Kidney (tissue), 14 donors: Measurements from ENCODE around the gene C1orf198. TPM values are rescaled to one million over a fixed set of nuclear protein-coding genes. Genes with fewer than 3 reads are reported as not detected.

Experiments
- DNase-seq, 5 donors: peaks; one replicate each; pipeline ENCODE4 v3.0.0-alpha.2; 2013 to 2020
- FAIRE-seq: peaks from 2 replicates; lab custom pipeline; 2012; peaks lifted over from hg19 to GRCh38; lab: Jason Lieb, UNC
- H3K27ac ChIP-seq, 2 donors: one replicate each; pipeline ENCODE4 v1.7.0; 2013; ENCODE audit warnings: low read depth in 2 of 2, low read length in 2 of 2, inconsistent platforms in 1 of 2
- H3K27me3 ChIP-seq: one replicate; pipeline ENCODE4 v1.7.1; 2013; ENCODE audit warnings: low read length, inconsistent platforms; ENCODE audit not compliant: control insufficient read depth, insufficient read depth
- H3K36me3 ChIP-seq, 3 donors: one replicate each; pipeline versions ENCODE4 v1.7.0 to v1.7.1; 2013; ENCODE audit warnings: low read length in 3 of 3, control low read depth in 1 of 3, inconsistent platforms in 1 of 3; ENCODE audit not compliant: insufficient read depth in 3 of 3, control insufficient read depth in 2 of 3
- H3K4me1 ChIP-seq, 3 donors: one replicate each; pipeline versions ENCODE4 v1.7.0 to v1.7.1; 2013; ENCODE audit warnings: low read length in 3 of 3, inconsistent platforms in 1 of 3, low read depth in 1 of 3; ENCODE audit not compliant: control insufficient read depth in 2 of 3, insufficient read depth in 2 of 3
- H3K4me3 ChIP-seq, 3 donors: one replicate each; pipeline versions ENCODE4 v1.7.0 to v1.8.1; 2013; ENCODE audit warnings: low read length in 3 of 3, control low read depth in 1 of 3, inconsistent platforms in 1 of 3
- H3K9ac ChIP-seq, 3 donors: one replicate each; pipeline versions ENCODE4 v1.7.0 to v1.7.1; 2013; ENCODE audit warnings: low read length in 3 of 3, control low read depth in 1 of 3, inconsistent platforms in 1 of 3
- H3K9me3 ChIP-seq, 3 donors: one replicate each; pipeline versions ENCODE4 v1.7.0 to v1.7.1; 2013; ENCODE audit warnings: low read length in 3 of 3, control low read depth in 1 of 3, inconsistent platforms in 1 of 3; ENCODE audit not compliant: control insufficient read depth in 2 of 3, insufficient read depth in 1 of 3
- intact Hi-C: fragments of 100-400 bp; cut with DNase I; formaldehyde crosslinking; loops from one replicate; pipeline ENCODE4 v1.11.1; 2022
- polyA plus RNA-seq: library from polyadenylated mRNA; stranded (reverse); fragments of 350-450 nt; fragmentation: Illumina TruSeq; extraction: RNeasy Lipid Tissue Mini Kit (QIAGEN cat#74804); gene quantifications from one replicate; pipeline ENCODE4 v1.2.3, GENCODE V29; 2014; ENCODE audit warnings: low read depth, low replicate concordance; ENCODE audit not compliant: insufficient read depth
- total RNA-seq: library from RNA; stranded (reverse); fragmentation: NEBNext Ultra II Directional; extraction: Animal tissue kit (Norgen Biotek cat#: 25700); gene quantifications from one replicate; pipeline ENCODE4 v1.2.1, GENCODE V29; 2021
- TF ChIP-seq, protein P1 (sequence below): IDR thresholded peaks from 3 replicates; pipeline ENCODE4 v1.5.1; 2012; ENCODE audit warnings: mild to moderate bottlenecking, moderate library complexity, borderline replicate concordance; ENCODE audit not compliant: insufficient read depth; ENCODE audit errors: extremely low read depth
- donor health status: control.
- donor health status: control.
- donor health status: control.
- donor health status: control.
- donor health status: control.
- donor health status: DM: yes; HTN: yes; CAD: no.
- donor health status: Normal renal cell carcinoma (clear cell type).

Gene C1orf198
- total and polyA plus RNA-seq, 2 donors from 2014 or later, result 15.4 to 45.3 TPM

DNA sequence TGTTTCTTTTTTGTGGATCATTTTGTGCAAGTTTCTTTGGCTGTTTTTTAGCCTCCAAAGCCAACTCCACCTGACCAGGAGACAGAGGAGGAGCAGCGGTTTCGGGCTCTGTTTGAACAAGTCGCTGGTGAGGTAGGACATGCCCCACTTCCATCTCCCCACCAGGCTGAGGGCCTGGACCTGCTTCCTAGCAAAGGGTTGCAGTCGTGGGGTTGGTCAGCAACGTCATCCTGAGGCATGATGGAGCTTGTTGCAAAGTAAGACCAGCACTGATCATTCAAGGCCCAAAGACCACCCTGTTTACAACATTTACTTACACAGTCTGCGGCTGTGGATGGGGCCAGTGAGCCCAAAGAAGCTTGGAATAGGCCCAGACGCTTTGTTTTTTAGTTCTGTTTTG is 80.8 kb downstream of the C1orf198 start:
- FAIRE-seq (no peak), DNase-seq (no peak)
- no peaks in the 10 kb centered on the region for H3K9me3 ChIP-seq
- H3K36me3 ChIP-seq, result no peaks in the 10 kb centered on the region
- no peak overlapping the region for H3K27ac ChIP-seq
- H3K9ac ChIP-seq, result no peak overlapping the region
- TF ChIP-seq, protein P1, sequence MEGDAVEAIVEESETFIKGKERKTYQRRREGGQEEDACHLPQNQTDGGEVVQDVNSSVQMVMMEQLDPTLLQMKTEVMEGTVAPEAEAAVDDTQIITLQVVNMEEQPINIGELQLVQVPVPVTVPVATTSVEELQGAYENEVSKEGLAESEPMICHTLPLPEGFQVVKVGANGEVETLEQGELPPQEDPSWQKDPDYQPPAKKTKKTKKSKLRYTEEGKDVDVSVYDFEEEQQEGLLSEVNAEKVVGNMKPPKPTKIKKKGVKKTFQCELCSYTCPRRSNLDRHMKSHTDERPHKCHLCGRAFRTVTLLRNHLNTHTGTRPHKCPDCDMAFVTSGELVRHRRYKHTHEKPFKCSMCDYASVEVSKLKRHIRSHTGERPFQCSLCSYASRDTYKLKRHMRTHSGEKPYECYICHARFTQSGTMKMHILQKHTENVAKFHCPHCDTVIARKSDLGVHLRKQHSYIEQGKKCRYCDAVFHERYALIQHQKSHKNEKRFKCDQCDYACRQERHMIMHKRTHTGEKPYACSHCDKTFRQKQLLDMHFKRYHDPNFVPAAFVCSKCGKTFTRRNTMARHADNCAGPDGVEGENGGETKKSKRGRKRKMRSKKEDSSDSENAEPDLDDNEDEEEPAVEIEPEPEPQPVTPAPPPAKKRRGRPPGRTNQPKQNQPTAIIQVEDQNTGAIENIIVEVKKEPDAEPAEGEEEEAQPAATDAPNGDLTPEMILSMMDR, result no peak
- no peaks in the 10 kb centered on the region for H3K4me1 ChIP-seq
- H3K27me3 ChIP-seq, result no peaks in the 10 kb centered on the region
- no peak overlapping the region for H3K4me3 ChIP-seq
- intact Hi-C loops, result no loop called here

Other genes with a start within 250 kb of the C1orf198 start
- gene COG2, start 226.0 kb downstream of the C1orf198 start, total RNA-seq, result 30.7 TPM
- 17.9 TPM for gene COG2, start 226.0 kb downstream of the C1orf198 start, polyA plus RNA-seq
- gene AGT, start 154.4 kb downstream of the C1orf198 start, total RNA-seq, result 30.1 TPM
- 65.1 TPM for gene AGT, start 154.4 kb downstream of the C1orf198 start, polyA plus RNA-seq
- 0.41 TPM for gene CAPN9, start 121.1 kb downstream of the C1orf198 start, total RNA-seq
- gene CAPN9, start 121.1 kb downstream of the C1orf198 start, polyA plus RNA-seq, result not detected
- gene TTC13, start 110.3 kb upstream of the C1orf198 start, total RNA-seq, result 15.6 TPM
- 4.2 TPM for gene TTC13, start 110.3 kb upstream of the C1orf198 start, polyA plus RNA-seq
- 21.1 TPM for gene ARV1, start 110.6 kb upstream of the C1orf198 start, total RNA-seq
- gene ARV1, start 110.6 kb upstream of the C1orf198 start, polyA plus RNA-seq, result 38.5 TPM
- 14.9 TPM for gene FAM89A, start 171.7 kb upstream of the C1orf198 start, total RNA-seq
- gene FAM89A, start 171.7 kb upstream of the C1orf198 start, polyA plus RNA-seq, result 19.9 TPM